GM08714 (cell line): ENCODE results near the gene PIGB.
"Not testable (repeated sequence)": the region's sequence is repeated elsewhere in the genome, so short reads cannot be mapped to it uniquely, and the experiment has no call there.

Experiments
- H3K4me3 ChIP-seq: fragments of 200-500 bp; sonication (Bioruptor generic); 2 replicates; pipeline ENCODE4 v1.5.1; 2014; ENCODE audit warnings: mild to moderate bottlenecking, low read length, inconsistent platforms
- ZNF274 ChIP-seq: IDR thresholded peaks from 2 replicates; pipeline ENCODE4 v1.6.1; 2012; ENCODE audit warnings: mild to moderate bottlenecking, low read depth, low read length

The PIGB gene

DNA sequence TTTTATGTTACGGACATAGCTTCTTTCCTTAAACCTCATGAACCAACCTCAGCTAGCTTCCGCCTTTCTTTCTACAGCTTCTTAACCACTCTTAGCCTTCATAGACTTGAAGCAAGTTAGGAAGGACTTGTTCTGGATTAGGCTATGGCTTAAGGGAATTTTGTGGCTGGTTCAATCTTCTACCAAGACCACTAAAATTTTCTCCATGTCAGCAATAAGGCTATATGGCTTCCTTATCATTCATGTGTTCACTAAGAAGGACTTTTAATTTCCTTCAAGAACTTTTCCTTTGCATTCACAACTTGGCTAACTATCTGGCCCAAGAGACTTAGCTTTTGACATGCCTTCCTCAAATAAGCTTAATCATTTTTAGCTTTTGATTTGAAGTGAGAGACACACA lies 64.7 kb downstream of the PIGB start:
- no peak overlapping the region for H3K4me3 ChIP-seq
- TF ChIP-seq ZNF274 = no peak

DNA sequence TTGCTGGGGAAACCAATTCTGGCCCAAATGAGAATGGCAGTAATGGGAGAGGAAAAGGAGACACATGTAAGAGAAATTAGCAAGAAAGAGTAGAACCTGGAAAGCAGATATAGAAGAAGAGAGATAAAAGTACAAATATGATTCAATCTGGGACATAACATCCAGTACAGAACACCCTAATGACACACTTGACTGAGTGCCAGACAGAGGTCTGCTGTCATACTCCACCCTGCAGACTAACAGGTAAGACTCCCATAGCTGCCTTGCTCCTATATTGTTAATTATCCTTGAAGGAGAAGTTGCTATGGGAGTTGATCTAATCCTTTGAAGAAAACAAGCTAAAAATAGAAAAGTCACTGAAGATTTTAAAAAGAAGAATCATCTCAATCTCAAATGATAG lies 68.0 kb downstream of the PIGB start:
- no peak overlapping the region for H3K4me3 ChIP-seq
- no peak for TF ChIP-seq ZNF274

DNA sequence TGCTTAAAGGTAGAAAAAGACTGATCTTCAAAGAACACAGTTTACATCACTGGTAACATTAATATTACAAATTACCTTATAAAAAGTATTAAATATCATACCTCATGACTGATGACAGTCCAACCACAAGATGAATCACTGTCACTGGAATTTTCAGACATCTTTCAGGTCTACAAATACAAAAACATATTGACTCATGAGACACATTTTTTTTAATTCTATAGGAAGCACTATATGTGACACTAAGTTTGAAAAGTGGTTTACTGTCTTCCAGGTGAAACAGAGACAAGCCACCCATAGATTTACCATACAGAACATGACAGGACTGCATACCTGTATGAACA lies 70.2 kb downstream of the PIGB start:
- no peak for TF ChIP-seq ZNF274

GRCh38 chr15:55394694-55395093 lies 75.7 kb downstream of the PIGB start:
- no peak overlapping the region for H3K4me3 ChIP-seq
- TF ChIP-seq ZNF274 = no peak

More for the DNA sequence above, 70.2 kb downstream of the PIGB start:
- H3K4me3 ChIP-seq = no peak overlapping the region

- no peak overlapping the region for H3K4me3 ChIP-seq
- no peak for TF ChIP-seq ZNF274
These were observed 79.2 kb downstream of the PIGB start for GRCh38 chr15:55398243-55398642.

- not testable (repeated sequence) for H3K4me3 ChIP-seq
These were observed 81.0 kb downstream of the PIGB start for GRCh38 chr15:55400050-55400449.

DNA sequence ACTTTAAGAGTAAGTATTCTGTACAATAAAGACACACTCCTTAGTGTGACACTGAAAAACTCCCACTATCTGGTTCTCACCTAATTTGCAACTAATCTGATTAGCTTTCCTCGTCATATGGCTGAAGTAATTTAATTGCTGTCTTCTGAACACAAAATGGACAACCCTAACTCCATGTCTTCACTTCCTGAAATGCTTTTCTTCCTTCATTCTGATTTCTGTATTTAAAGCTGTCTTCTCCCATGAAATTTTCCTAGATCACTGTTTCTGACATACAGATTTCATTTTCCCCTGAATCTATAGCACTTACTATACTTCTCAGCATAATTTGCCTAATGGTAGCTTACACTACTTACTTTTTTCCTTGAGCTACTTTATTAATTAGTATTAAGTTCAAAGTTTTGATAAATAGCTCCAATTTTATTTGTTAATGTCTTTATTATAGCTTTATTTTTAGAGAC lies 82.8 kb downstream of the PIGB start:
- no peak overlapping the region for H3K4me3 ChIP-seq
- no peak for TF ChIP-seq ZNF274

DNA sequence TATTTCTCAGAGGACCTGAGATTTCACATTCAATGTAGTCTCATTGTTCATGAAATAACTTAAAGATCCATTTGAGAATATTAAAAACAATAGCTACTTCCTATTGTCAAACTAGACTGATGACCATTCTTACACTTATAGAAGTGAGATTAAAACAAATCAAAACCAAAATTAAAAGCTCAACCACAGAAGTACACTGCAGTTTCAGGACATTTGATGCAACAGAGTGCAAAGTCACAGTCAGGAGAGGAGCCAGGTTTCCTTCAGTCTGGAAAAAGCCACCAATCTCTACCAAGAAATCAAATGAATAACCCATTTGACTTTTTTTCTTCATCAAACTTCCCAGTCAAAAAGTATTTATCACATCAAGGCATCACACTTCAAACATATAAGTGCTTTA lies 83.7 kb downstream of the PIGB start:
- no peak overlapping the region for H3K4me3 ChIP-seq
- no peak for TF ChIP-seq ZNF274

GRCh38 chr15:55403531-55403930 lies 84.5 kb downstream of the PIGB start:
- TF ChIP-seq ZNF274 = no peak
- H3K4me3 ChIP-seq = no peak overlapping the region
